Activated naive CD4-positive, alpha-beta T cell treated with anti-CD3 and anti-CD28 coated beads, Interleukin-2, amount 50 U/mL, for 24 hours (primary cell): ENCODE data around the gene GLA.

Source experiments
- H3K27ac Mint-ChIP-seq: one replicate; pipeline ENCODE4 v1.8.0; 2021; ENCODE audit warnings: mild to moderate bottlenecking, mixed read lengths
- H3K27me3 Mint-ChIP-seq: one replicate; pipeline ENCODE4 v1.8.0; 2021; ENCODE audit warnings: mixed read lengths
- H3K36me3 Mint-ChIP-seq: one replicate; pipeline ENCODE4 v1.8.0; 2021; ENCODE audit warnings: mixed read lengths
- H3K4me1 Mint-ChIP-seq: one replicate; pipeline ENCODE4 v1.8.0; 2021; ENCODE audit warnings: mixed read lengths
- H3K4me3 Mint-ChIP-seq: one replicate; pipeline ENCODE4 v1.8.0; 2021; ENCODE audit warnings: mild to moderate bottlenecking, mixed read lengths
- H3K9me3 Mint-ChIP-seq: one replicate; pipeline ENCODE4 v1.8.0; 2021; ENCODE audit warnings: mixed read lengths

The GLA gene

GRCh38 chrX:101385795-101386541 lies 21.8 kb downstream of the GLA start, which contains the start of gene BTK:
BTK (minus strand) TSS chrX:101386191; CDS start chrX:101375284, 10,907 bp downstream.
- Mint-ChIP-seq H3K4me3 (no peak within 1 kb of the TSS), H3K27me3 (no peaks in the 10 kb centered on the region), H3K4me1 (peaks cover 4% of the 10 kb centered on the region), H3K27ac (no peak within 1 kb of the TSS), H3K36me3 (peaks cover 1% of the 10 kb centered on the region), H3K9me3 (no peaks in the 10 kb centered on the region)

GRCh38 chrX:101385026-101385684 lies 22.6 kb downstream of the GLA start:
- Mint-ChIP-seq H3K4me3 (no peak overlapping the region), H3K4me1 (no peaks in the 10 kb centered on the region), H3K9me3 (no peaks in the 10 kb centered on the region), H3K27ac (no peak overlapping the region), H3K36me3 (no peaks in the 10 kb centered on the region), H3K27me3 (no peaks in the 10 kb centered on the region)

GRCh38 chrX:101383679-101384205 lies 24.0 kb downstream of the GLA start:
- no peak overlapping the region for H3K4me3 Mint-ChIP-seq
- H3K27me3 Mint-ChIP-seq: peaks cover 1% of the 10 kb centered on the region
- H3K9me3 Mint-ChIP-seq: no peaks in the 10 kb centered on the region
- H3K27ac Mint-ChIP-seq: no peak overlapping the region
- no peaks in the 10 kb centered on the region for H3K4me1 Mint-ChIP-seq
- H3K36me3 Mint-ChIP-seq: no peaks in the 10 kb centered on the region

GRCh38 chrX:101377547-101377946 lies 30.2 kb downstream of the GLA start:
- H3K4me3 Mint-ChIP-seq: no peak overlapping the region
- H3K4me1 Mint-ChIP-seq: no peaks in the 10 kb centered on the region
- no peak overlapping the region for H3K27ac Mint-ChIP-seq
- peaks cover 1% of the 10 kb centered on the region for H3K27me3 Mint-ChIP-seq
- no peaks in the 10 kb centered on the region for H3K9me3 Mint-ChIP-seq
- no peaks in the 10 kb centered on the region for H3K36me3 Mint-ChIP-seq

GRCh38 chrX:101370888-101371504 lies 36.7 kb downstream of the GLA start:
- no peaks in the 10 kb centered on the region for H3K9me3 Mint-ChIP-seq
- H3K36me3 Mint-ChIP-seq: no peaks in the 10 kb centered on the region
- no peak overlapping the region for H3K4me3 Mint-ChIP-seq
- no peaks in the 10 kb centered on the region for H3K4me1 Mint-ChIP-seq
- H3K27ac Mint-ChIP-seq: no peak overlapping the region
- peaks cover 2% of the 10 kb centered on the region for H3K27me3 Mint-ChIP-seq

GRCh38 chrX:101369687-101370086 lies 38.0 kb downstream of the GLA start:
- Mint-ChIP-seq H3K27ac (no peak overlapping the region), H3K36me3 (no peaks in the 10 kb centered on the region), H3K4me1 (no peaks in the 10 kb centered on the region), H3K9me3 (no peaks in the 10 kb centered on the region), H3K27me3 (peaks cover 2% of the 10 kb centered on the region), H3K4me3 (no peak overlapping the region)

- Mint-ChIP-seq H3K36me3 (no peaks in the 10 kb centered on the region), H3K27ac (no peak overlapping the region), H3K9me3 (no peaks in the 10 kb centered on the region), H3K4me3 (no peak overlapping the region), H3K4me1 (no peaks in the 10 kb centered on the region), H3K27me3 (peaks cover 2% of the 10 kb centered on the region)
These were observed 38.9 kb downstream of the GLA start for GRCh38 chrX:101368800-101369199.

GRCh38 chrX:101365301-101365795 lies 42.4 kb downstream of the GLA start:
- H3K4me3 Mint-ChIP-seq: no peak overlapping the region
- H3K9me3 Mint-ChIP-seq: no peaks in the 10 kb centered on the region
- no peaks in the 10 kb centered on the region for H3K4me1 Mint-ChIP-seq
- H3K36me3 Mint-ChIP-seq: no peaks in the 10 kb centered on the region
- no peak overlapping the region for H3K27ac Mint-ChIP-seq
- peaks cover 2% of the 10 kb centered on the region for H3K27me3 Mint-ChIP-seq

- no peaks in the 10 kb centered on the region for H3K36me3 Mint-ChIP-seq
- H3K27ac Mint-ChIP-seq: no peak overlapping the region
- H3K4me3 Mint-ChIP-seq: no peak overlapping the region
- H3K9me3 Mint-ChIP-seq: no peaks in the 10 kb centered on the region
- H3K4me1 Mint-ChIP-seq: no peaks in the 10 kb centered on the region
- H3K27me3 Mint-ChIP-seq: no peaks in the 10 kb centered on the region
These were observed 45.0 kb downstream of the GLA start for GRCh38 chrX:101362757-101363156.

GRCh38 chrX:101362116-101362515 lies 45.6 kb downstream of the GLA start:
- Mint-ChIP-seq H3K27me3 (no peaks in the 10 kb centered on the region), H3K4me1 (no peaks in the 10 kb centered on the region), H3K27ac (no peak overlapping the region), H3K9me3 (no peaks in the 10 kb centered on the region), H3K36me3 (no peaks in the 10 kb centered on the region), H3K4me3 (no peak overlapping the region)

- Mint-ChIP-seq H3K4me3 (no peak overlapping the region), H3K4me1 (no peaks in the 10 kb centered on the region), H3K36me3 (no peaks in the 10 kb centered on the region), H3K27me3 (no peaks in the 10 kb centered on the region), H3K27ac (no peak overlapping the region), H3K9me3 (no peaks in the 10 kb centered on the region)
These were observed 47.3 kb downstream of the GLA start for GRCh38 chrX:101360390-101360789.

GRCh38 chrX:101359966-101360365 lies 47.8 kb downstream of the GLA start:
- no peaks in the 10 kb centered on the region for H3K27me3 Mint-ChIP-seq
- no peaks in the 10 kb centered on the region for H3K9me3 Mint-ChIP-seq
- no peak overlapping the region for H3K27ac Mint-ChIP-seq
- H3K36me3 Mint-ChIP-seq: no peaks in the 10 kb centered on the region
- no peak overlapping the region for H3K4me3 Mint-ChIP-seq
- H3K4me1 Mint-ChIP-seq: no peaks in the 10 kb centered on the region

- Mint-ChIP-seq H3K9me3 (no peaks in the 10 kb centered on the region), H3K4me3 (no peak overlapping the region), H3K27me3 (no peaks in the 10 kb centered on the region), H3K4me1 (no peaks in the 10 kb centered on the region), H3K27ac (no peak overlapping the region), H3K36me3 (no peaks in the 10 kb centered on the region)
These were observed 50.4 kb downstream of the GLA start for GRCh38 chrX:101357166-101357795.

- Mint-ChIP-seq H3K27ac (peak overlapping the region; percentile 84), H3K27me3 (no peaks in the 10 kb centered on the region), H3K36me3 (peaks cover 1% of the 10 kb centered on the region), H3K4me1 (peaks cover 16% of the 10 kb centered on the region), H3K9me3 (no peaks in the 10 kb centered on the region), H3K4me3 (peak overlapping the region; percentile 92)
These were observed 58.5 kb downstream of the GLA start for GRCh38 chrX:101349193-101349562.

GRCh38 chrX:101348452-101349192 lies 59.1 kb downstream of the GLA start, which contains the start of gene TIMM8A:
TIMM8A (minus strand) TSS chrX:101348742; CDS start chrX:101348664, 78 bp downstream.
- Mint-ChIP-seq H3K36me3 (peaks cover 3% of the 10 kb centered on the region), H3K27ac (peak within 1 kb of the TSS; percentile 84), H3K4me3 (peak within 1 kb of the TSS; percentile 92), H3K27me3 (no peaks in the 10 kb centered on the region), H3K9me3 (no peaks in the 10 kb centered on the region), H3K4me1 (peaks cover 16% of the 10 kb centered on the region)
